ENCODE results near the gene INSYN2A.

The INSYN2A gene

GRCh38 chr10:127153181-127153580, 43.2 kb downstream of the INSYN2A start:
- no peaks in the 10 kb centered on the region for H3K9me3 ChIP-seq (ENCODE audit: control insufficient read depth, insufficient read depth, low read length)
- H3K4me1 ChIP-seq (ENCODE audit: insufficient read depth, low read length), result peaks cover 23% of the 10 kb centered on the region
- H3K9ac ChIP-seq (ENCODE audit: low read depth, low read length), result no peak overlapping the region
- H3K36me3 ChIP-seq (ENCODE audit: insufficient read depth, low read length), result no peaks in the 10 kb centered on the region

GRCh38 chr10:127151981-127152699, 44.3 kb downstream of the INSYN2A start:
- H3K4me1 ChIP-seq (ENCODE audit: insufficient read depth, low read length), result peaks cover 26% of the 10 kb centered on the region
- no peaks in the 10 kb centered on the region for H3K9me3 ChIP-seq (ENCODE audit: control insufficient read depth, insufficient read depth, low read length)
- no peak overlapping the region for H3K9ac ChIP-seq (ENCODE audit: low read depth, low read length)
- H3K36me3 ChIP-seq (ENCODE audit: insufficient read depth, low read length), result no peaks in the 10 kb centered on the region

- no peaks in the 10 kb centered on the region for H3K36me3 ChIP-seq (ENCODE audit: insufficient read depth, low read length)
- H3K9ac ChIP-seq (ENCODE audit: low read depth, low read length), result no peak overlapping the region
- peaks cover 26% of the 10 kb centered on the region for H3K4me1 ChIP-seq (ENCODE audit: insufficient read depth, low read length)
- no peaks in the 10 kb centered on the region for H3K9me3 ChIP-seq (ENCODE audit: control insufficient read depth, insufficient read depth, low read length)
These were observed 44.9 kb downstream of the INSYN2A start for GRCh38 chr10:127151541-127151940.

- Histone ChIP-seq H3K9me3 (ENCODE audit: control insufficient read depth, insufficient read depth, low read length) (no peaks in the 10 kb centered on the region), H3K9ac (ENCODE audit: low read depth, low read length) (no peak overlapping the region), H3K4me1 (ENCODE audit: insufficient read depth, low read length) (peaks cover 26% of the 10 kb centered on the region), H3K36me3 (ENCODE audit: insufficient read depth, low read length) (no peaks in the 10 kb centered on the region)
These were observed 46.3 kb downstream of the INSYN2A start for GRCh38 chr10:127150136-127150535.

- Histone ChIP-seq H3K9me3 (ENCODE audit: control insufficient read depth, insufficient read depth, low read length) (no peaks in the 10 kb centered on the region), H3K9ac (ENCODE audit: low read depth, low read length) (no peak overlapping the region), H3K4me1 (ENCODE audit: insufficient read depth, low read length) (peaks cover 26% of the 10 kb centered on the region), H3K36me3 (ENCODE audit: insufficient read depth, low read length) (no peaks in the 10 kb centered on the region)
These were observed 46.8 kb downstream of the INSYN2A start for GRCh38 chr10:127149501-127150081.

- Histone ChIP-seq H3K9ac (ENCODE audit: low read depth, low read length) (no peak overlapping the region), H3K9me3 (ENCODE audit: control insufficient read depth, insufficient read depth, low read length) (no peaks in the 10 kb centered on the region), H3K36me3 (ENCODE audit: insufficient read depth, low read length) (no peaks in the 10 kb centered on the region), H3K4me1 (ENCODE audit: insufficient read depth, low read length) (peaks cover 26% of the 10 kb centered on the region)
These were observed 47.5 kb downstream of the INSYN2A start for GRCh38 chr10:127148933-127149220.

- H3K9ac ChIP-seq (ENCODE audit: low read depth, low read length), result no peak overlapping the region
- no peaks in the 10 kb centered on the region for H3K36me3 ChIP-seq (ENCODE audit: insufficient read depth, low read length)
- H3K9me3 ChIP-seq (ENCODE audit: control insufficient read depth, insufficient read depth, low read length), result no peaks in the 10 kb centered on the region
- peaks cover 26% of the 10 kb centered on the region for H3K4me1 ChIP-seq (ENCODE audit: insufficient read depth, low read length)
These were observed 48.1 kb downstream of the INSYN2A start for GRCh38 chr10:127148066-127148932.

GRCh38 chr10:127146661-127147060, 49.7 kb downstream of the INSYN2A start:
- Histone ChIP-seq H3K9me3 (ENCODE audit: control insufficient read depth, insufficient read depth, low read length) (no peaks in the 10 kb centered on the region), H3K4me1 (ENCODE audit: insufficient read depth, low read length) (peaks cover 21% of the 10 kb centered on the region), H3K9ac (ENCODE audit: low read depth, low read length) (no peak overlapping the region), H3K36me3 (ENCODE audit: insufficient read depth, low read length) (no peaks in the 10 kb centered on the region)
